GM18951 (cell line): ENCODE data around the gene XAGE2.
"Not testable (repeated sequence)": the region's sequence is repeated elsewhere in the genome, so short reads cannot be mapped to it uniquely, and the experiment has no call there.

Experiments used
- POLR2A ChIP-seq: IDR thresholded peaks from 4 replicates; pipeline ENCODE4 v1.6.1; 2011; ENCODE audit warnings: mild to moderate bottlenecking; ENCODE audit not compliant: insufficient read length, insufficient read depth; ENCODE audit errors: extremely low read depth
- in situ Hi-C: fragments of 300-500 bp; cut with MboI; formaldehyde crosslinking; loops from one replicate; pipeline ENCODE4 v1.12.0; 2022; ENCODE audit warnings: low sequenced_read_pairs, mixed read lengths, inconsistent platforms; ENCODE audit not compliant: unreplicated experiment

Gene XAGE2, protein sequence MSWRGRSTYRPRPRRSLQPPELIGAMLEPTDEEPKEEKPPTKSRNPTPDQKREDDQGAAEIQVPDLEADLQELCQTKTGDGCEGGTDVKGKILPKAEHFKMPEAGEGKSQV

DNA sequence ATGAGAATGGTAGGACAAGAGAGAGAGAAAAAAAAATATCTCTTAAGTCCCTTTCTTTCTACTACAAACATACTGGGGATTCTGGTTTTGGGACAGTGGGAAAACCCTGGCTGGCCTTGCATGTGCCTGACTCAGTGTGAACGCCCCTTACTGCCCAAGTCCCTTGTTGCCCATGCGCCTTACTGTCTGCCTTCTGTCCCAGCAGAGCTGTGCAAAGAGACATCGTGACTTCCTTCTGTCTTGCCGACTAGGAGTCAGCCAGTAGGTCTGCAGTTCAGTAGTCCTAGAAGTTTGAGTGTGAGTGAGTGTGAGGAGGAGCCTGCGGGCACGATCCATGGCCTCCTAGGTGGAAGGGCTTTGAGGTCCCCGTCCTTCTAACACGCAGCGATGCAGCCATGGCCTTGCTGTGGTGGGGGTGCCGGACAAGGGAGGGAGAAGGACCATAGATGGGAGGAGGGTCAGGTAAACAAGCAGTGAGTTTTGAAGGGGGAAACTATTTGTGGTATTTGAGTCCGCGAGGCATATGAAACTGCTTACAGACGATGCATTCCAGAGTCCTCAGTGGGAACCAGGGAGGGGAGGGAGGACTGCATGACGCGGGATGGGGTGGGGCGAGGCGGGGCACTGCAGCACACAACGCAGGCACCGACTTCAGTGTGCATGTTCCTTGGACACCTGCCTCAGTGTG, at the start of gene XAGE2:
Gene XAGE2, plus strand, starts transcription at position 654 of the 688 bp plus-strand sequence. CDS start 994 bp downstream, outside the sequence.
- in situ Hi-C loops = no loop called here
- TF ChIP-seq POLR2A = no peak

DNA sequence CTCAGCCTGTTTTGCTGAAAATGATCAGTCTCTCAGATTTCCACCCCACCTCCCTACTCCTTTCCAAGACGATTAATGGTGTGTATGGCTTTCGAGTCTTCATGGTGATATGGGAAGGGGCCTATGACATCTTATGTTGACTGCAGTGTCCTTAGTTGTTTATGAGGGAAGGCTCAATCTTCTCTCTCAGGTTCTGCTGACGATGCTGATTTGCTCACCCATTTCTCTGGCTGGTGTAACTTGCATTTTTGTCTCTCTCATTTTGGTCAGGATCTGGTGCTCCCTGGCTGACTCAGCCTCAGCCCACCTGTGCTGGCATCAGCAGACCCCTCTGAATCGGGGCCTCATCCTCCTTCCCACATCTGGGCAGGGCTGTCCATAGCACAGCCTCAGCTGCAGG, 31.4 kb upstream of the XAGE2 start:
- no peak for TF ChIP-seq POLR2A
- in situ Hi-C loops = no loop called here

DNA sequence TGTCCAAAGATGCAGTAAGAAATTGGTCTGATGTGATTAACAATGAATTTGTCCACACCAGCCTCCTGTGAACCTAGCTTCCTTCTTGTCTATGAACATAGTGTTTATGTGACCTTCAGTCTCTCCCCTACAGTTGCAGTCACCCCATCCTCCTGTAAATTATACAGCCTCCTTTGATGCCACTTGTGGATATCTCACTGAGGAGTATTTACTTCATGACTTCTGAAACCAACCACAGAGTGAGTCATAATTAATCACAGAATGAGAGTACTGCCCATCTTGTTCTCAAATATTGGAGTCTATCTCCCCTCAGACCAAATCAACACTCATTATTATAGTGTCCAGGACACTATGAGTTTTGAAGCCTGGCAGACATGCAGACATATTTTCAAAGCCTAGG, 27.3 kb upstream of the XAGE2 start:
- in situ Hi-C loops = no loop called here
- no peak for TF ChIP-seq POLR2A

DNA sequence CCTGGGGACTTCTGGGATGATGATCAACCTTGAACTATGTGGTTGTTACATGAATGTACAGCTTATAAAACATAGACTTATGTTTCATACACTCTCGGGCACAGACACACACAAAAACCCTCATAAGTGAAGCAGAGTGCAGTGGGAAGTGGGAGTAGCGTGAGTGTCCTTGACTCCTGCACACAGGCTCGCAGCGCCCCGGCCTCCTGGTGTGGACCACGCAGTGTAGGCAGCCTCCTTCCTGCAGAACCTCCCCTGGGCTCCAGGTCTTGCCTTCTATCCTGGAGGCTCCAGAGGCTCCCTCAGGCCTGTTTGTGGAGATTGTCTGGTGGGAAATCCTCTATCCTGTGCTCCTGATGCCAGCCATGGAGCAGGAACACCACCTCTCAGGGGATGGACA, 25.7 kb upstream of the XAGE2 start:
- in situ Hi-C loops = not testable (repeated sequence)

DNA sequence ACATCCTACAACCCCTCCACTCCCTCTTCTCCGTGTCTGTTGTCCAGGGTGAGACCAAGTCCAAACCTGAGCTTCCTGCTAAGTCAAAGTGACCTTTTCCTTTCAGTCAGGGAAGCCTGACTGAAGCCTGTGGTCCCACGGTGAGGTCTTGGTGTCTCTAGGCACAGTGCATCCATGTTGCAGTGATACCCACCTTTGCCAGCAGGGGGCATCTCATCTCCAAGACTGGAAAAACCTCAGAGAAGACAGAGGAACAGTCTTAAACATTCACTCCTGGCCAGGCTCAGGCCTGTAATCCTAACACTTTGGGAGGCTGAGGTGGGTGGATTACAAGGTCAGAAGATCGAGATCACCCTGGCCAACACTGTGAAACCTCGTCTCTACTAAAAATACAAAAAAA, 23.4 kb upstream of the XAGE2 start:
- in situ Hi-C loops = not testable (repeated sequence)

DNA sequence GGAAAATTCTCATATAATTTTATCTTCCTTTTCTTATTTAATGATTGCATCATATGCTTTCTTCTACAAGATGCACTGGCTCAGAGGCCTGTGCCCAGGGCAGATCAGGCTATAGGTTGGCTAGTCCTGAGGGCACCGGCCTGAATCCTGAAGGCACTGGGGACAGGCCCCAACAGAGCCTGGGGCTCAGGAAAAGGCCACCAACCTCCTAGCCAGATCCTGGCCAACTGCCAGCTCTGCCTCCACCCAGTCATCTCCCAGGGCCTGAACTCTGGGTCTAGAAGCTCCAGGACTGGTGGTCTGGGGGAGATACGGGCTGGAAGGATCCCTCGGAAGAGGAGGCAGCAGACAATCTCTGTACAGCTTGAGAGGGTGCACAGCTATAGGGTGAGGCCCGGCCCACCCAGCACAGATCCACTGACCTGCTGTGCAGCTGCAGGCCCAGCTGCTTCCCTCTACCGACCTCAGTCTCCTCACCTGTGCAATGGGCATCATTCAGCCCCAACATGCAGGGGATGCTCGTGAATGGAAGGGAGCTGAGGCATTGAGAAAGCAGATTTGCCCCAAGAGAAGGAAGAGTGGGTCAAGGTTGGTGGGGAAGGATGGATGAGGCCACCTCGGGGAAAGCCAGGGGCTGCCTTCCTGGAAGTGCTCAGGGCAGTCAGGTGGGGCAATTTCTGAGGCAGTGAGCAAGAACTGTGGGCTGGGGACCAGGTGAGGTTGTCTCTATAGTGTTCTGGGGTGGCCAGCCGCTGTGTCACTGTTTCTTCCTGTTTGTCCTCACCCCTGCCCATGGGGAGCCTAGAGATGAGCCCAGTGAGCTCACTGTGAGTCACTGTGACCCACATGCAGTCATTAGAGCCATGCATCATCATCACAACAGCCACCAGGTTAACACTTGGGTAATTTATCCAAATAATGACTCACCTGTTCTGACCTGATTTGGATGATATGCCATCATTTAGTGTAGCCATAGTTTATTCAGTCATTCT, 22.4 kb upstream of the XAGE2 start:
- TF ChIP-seq POLR2A = no peak
- in situ Hi-C loops = no loop called here

DNA sequence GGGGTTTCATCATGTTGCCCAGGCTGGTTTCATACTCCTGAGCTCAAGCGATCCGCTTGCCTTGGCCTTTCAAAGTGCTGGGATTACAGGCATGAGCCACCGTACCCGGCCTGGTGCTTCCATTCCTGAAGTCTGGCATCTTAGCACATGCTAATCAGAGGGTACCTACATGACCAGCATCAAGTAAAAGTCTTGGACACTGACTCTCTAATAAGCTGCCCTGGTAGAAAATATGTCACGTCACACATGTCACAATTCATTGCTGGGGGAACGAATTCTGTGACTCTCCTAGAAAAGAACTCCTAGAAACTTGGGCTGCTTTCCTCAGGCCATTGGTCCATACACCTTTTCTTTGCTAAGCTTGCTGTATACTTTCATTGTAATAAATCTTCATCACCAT, 19.1 kb upstream of the XAGE2 start:
- in situ Hi-C loops = no loop called here
- no peak for TF ChIP-seq POLR2A

DNA sequence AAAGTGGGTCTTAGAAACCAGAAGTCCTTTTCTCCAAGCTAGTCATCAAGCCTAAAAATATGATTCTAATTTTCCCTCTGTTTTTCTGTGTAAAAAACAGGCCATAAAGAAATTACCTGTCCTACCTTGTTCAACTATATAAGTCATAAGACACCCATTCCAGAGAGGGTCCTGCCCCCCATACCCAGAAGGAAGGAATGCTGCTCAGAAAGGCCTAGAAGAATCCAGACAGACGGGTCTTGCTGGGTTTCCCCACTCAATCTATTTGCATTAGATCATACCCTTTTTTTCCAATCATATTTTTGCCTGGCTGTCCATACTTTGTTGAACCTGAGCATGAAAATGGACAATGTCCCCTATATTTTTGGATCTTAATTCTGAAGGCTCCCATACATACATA, 16.3 kb upstream of the XAGE2 start:
- no peak for TF ChIP-seq POLR2A
- in situ Hi-C loops = no loop called here

DNA sequence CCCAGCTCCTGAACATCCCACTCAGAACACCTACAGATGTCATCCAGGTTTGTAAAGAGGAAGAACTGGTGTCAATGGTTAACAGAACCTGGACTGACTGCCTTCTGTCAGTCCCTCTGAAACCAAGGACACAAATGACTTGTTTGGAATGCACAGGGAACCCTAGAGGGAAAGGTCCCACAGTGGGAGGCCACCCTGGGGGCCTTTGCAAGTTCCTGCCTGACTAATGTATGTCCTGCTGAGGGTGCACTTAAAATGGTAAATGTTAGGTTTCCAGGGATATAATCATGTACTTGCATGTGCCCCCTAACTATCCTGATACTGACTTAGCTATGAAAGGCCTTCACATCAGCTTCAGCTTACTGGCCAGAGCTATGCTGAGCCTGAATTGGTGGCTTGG, 15.0 kb upstream of the XAGE2 start:
- TF ChIP-seq POLR2A = no peak
- in situ Hi-C loops = no loop called here

DNA sequence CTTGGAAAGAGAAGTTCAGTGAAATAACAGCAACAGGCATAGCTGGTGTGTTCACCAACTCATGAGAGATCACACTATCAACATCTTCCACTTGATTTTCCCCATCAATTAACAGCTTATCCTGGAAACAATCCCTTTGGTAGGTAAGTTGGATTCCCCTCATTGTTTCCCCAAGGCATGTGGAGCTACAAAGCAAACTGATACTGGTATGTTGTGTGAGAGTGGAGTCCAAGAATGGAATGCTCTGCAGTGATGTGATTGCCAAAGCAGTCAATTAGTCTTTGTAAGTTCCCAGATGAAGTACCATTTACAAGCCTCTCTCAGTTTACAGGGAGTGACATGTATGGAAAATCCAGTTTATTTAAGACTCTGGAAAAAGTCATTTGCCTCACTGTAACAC, 13.7 kb upstream of the XAGE2 start:
- TF ChIP-seq POLR2A = no peak
- in situ Hi-C loops = no loop called here

DNA sequence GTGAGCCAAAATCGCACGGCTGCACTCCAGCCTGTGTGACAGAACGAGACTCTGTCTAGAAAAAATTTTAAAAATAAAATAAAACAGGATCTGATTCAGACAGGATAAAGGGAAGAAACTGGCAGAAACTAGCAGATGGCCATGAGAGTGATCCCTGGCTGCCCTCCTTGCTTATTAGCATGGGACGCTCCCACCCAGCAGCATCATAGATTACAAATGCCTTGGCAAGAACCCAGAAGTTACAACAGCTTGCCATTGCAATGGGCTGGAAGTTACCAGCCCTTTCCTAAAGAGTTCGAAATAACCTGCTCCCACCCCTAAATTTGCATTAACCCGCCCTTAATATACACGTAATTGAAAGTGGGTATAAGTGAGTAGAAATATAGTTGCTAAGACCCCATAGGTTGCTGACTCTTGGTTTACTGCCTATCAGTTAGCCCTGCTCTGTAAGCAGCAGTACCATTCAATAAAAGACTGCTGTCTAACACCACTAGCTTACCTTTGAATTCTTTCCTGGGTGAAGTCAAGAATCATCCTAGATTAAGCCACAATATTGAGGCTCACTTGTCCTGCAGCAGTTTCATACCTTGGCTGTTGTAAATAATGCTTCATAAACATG, 9.1 kb upstream of the XAGE2 start:
- in situ Hi-C loops = no loop called here
- TF ChIP-seq POLR2A = no peak

DNA sequence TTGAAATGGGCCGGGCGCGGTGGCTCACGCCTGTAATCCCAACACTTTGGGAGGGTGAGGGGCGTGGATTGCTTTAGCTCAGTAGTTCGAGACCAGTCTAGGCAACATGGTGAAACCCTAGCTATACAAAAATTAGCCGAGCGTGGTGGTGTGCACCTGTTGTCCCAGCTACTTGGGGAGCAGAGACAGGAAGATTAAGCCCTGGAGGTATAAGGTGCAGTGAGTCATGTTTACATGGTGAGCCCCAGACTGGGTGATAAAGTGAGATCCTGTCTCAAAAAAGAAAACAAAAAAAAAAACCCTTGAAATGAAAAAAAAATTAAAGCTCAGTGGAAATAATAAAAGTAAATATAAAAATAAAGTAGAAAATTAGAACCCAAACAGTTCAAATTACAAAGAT, 6.9 kb upstream of the XAGE2 start:
- in situ Hi-C loops = no loop called here
- TF ChIP-seq POLR2A = no peak

DNA sequence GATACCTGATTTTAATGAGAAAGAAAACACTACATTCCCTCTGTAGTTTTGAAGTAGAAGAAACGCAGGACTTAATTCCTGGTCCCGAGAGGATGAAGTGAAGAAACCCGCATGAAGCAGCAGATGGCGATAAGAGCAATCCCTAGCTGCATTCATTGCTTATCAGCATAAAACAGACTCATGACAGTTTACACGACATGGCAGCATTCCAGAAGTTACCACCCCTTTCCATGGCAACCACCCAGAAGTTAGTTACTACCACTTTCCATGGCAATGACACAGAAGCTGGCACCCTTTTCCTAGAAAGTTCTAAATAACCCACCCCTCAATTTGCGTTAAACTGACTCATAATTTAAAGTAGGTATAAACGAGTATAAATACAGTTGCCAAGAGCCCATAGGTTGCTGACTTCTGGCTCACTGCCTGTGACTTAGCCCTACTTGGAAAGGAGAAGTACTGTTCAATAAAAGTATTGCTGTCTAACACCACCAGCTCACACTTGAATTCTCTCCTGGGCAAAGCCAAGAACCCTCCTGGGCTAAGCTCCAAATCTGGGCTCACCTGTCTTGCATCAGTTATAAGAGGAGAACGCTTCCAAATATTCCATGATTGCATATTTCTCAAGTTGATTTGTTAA, 5.5 kb upstream of the XAGE2 start:
- in situ Hi-C loops = no loop called here
- TF ChIP-seq POLR2A = no peak
